Hepatocyte (in vitro differentiated cells): ENCODE results near the gene CYYR1.

Experiments used
- CTCF ChIP-seq: fragments of 200-600 bp; sonication (generic); IDR thresholded peaks from 2 replicates; pipeline ENCODE4 v1.5.1; 2016; ENCODE audit warnings: antibody characterized with exemption, mild to moderate bottlenecking; ENCODE audit not compliant: poor library complexity
- EZH2phosphoT487 ChIP-seq: fragments of 200-600 bp; sonication (generic); IDR thresholded peaks from one replicate; pipeline ENCODE4 v1.6.1; 2018; ENCODE audit warnings: antibody characterized with exemption, mild to moderate bottlenecking, low read depth, moderate library complexity; ENCODE audit not compliant: unreplicated experiment, severe bottlenecking

DNA sequence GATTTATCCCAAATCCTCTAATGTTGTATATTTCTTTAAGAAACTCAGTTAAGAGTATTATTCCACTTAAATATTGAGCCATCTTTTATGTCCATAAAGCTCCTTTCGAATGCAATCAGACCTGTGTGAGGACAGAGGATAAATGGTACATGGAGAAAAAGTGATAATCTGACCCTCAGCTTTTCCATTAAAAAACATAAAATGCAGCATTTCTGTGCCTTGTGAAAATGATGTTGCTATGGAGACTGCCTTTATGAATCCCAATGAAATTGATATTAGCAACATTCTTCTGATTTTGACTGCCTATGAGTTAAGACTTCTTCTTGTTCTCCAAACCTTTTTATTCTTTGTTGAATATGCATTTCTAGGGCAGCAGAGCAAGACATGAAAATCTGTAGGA, 44.1 kb upstream of the CYYR1 start:
- no peak for TF ChIP-seq CTCF
- TF ChIP-seq EZH2phosphoT487 = no peak
